ENCODE data around the gene FGF13.

The FGF13 gene

DNA sequence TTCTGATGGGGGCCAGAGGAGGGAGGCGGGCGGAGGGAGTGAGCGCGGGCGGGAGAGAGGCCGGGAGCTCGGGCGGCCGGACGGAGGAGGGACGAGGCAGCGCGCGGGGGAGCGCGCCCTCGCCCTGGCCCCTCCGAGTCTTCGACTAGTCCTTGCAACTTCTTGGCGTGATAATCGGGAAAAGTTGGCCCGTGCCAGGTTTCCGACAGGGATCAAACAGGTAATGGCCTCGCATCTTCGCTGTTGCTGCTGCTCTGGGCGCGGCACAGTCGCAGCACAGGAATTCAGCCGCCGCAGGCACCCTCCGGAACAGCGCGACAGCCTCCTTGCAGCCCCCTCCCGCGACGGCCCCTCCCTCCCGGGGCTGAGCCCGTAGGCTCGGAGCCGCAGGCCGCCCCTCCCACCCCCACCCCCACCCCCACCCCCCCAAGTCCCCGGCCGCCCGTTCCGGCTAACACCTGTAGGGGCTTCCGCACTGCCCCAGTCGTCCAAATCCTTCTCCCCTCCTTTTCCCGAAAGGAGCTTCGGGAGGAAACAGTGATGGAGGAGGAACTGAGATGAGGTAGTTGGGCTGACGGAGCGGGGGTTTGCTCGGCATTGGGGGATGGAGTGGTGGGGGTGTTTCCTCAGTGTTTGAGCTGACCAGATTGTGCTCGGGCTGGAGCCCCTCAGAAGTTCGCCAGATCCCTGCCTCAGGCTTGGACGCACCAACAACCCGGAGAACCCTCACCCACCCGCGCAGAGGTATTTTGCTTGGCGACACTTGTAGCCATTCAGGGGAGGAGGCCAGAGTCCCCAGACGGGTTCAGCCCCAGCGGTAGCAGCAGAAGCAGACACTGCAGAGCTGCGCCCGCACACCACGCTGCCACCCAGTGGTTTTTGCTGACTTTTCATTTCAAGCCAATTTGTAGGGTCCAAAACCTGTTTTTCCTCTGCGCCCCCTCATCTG lies at the start of gene FGF13:
Gene FGF13 (minus strand): TSS at position 319 of the 949 bp plus-strand sequence. CDS start 714 bp downstream, outside the sequence.
- peak; percentile 26 for DNase-seq (ENCODE audit: low spot score)

DNA sequence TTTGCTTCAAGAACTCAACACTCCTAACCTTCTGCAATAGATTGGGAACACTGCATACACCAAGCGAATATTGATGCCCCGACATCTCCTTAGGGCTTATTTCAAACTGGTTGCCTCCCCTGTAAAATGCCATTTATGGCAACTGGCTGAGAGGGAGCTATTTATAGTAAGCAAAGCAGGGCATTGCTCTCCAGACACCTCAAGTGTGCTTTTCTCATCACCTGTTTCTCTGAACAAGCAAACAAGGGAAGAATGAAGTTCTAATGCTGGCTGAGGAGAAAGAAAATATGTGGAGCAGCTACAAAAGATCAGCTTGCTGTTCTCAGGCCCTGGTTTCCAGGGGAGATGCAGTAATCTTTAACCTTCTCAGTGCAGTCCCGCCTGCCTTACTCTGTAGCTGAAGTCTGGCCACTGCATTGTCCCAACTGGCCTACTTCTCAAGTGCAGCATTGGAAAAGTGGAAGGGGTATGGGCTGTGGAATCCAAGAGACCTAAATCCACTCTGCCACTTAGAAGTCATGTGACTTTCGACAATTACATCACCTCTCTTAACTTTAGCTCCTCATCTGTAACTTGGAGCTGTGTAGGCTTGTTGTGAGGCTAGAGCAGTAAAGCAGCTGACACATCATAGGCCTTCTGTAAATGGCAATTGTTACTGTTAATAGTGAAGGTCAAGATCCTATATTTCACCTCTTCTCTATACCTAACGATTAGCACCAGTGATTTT lies 47.9 kb upstream of the FGF13 start:
- no peak for DNase-seq (ENCODE audit: low spot score)

DNA sequence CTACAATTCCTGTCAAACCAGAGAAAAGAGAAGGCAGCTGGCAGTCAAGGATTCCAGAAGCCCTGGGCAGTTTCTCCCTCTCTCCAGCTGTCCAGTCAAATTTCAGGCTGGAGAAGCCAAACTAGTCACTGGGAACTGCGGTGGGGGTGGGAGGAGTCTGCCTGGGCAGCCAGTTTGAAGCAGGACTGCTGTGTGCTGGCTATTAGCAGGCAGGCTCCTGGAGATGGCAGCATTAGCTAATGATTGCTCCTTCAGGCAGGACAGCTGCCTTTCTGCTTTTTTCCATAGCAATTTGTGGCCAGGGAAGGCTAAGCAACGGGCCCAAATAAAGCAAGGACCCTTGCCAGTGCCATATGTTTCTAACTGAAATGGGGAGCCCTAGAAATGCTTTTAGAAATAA lies 44.7 kb upstream of the FGF13 start:
- peak; percentile 79 for DNase-seq (ENCODE audit: low spot score)

DNA sequence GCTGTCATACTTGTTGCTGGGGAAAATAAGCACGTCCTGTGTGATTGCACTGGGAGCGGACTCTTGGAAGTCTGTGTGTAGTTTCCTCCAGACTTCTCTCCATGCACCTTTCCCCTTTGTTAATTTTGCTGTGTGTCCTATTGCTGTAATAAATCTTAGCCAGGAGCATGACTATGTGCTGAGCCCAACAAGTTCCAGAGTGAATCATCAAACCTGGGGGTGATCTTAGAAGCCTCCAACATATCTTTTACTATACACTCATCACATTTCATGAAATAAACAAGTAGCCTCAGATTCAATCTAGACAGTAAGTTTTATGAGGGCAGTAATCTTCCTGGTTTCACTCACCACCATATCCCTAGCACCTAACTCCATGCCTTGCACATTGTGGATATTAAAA lies 43.3 kb upstream of the FGF13 start:
- no peak for DNase-seq (ENCODE audit: low spot score)

DNA sequence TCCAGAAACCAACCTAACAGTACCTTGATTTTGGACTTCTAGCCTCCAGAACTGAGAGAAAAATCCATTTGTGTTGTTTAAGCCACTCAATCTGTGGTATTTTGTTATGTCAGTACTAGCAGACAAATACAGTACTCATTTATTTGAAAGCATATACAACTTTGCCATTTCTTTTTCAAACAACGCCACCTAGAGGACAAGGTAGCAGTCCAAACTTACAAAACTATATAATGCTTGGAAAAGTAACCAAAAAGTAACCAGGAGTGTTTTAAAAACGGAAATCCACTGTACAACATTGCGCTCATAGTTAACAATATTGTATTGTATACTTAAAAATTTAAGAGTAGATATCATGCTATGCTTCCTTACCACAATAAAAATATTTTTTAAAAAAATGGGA lies 37.0 kb upstream of the FGF13 start:
- peak; percentile 20 for DNase-seq (ENCODE audit: low spot score)

DNA sequence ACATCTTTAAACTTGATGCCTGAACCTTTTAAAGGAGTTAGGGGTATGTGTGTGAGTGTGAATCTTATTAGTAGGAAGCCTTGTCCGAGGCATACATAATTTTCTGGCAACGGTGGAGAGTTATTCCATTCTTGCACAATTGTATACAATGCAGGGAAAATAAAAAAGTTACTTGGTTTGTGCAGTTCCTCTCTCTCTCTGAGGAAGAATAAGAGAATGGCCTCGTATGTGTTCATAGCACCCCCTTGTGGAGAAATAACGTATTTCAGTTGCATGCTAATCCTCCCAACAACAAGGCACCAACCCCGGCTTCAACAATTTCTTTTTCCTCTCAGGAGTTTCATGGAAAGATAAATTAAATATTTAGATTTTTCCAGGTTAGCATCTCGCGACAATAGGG lies 33.7 kb upstream of the FGF13 start:
- peak; percentile 61 for DNase-seq (ENCODE audit: low spot score)

DNA sequence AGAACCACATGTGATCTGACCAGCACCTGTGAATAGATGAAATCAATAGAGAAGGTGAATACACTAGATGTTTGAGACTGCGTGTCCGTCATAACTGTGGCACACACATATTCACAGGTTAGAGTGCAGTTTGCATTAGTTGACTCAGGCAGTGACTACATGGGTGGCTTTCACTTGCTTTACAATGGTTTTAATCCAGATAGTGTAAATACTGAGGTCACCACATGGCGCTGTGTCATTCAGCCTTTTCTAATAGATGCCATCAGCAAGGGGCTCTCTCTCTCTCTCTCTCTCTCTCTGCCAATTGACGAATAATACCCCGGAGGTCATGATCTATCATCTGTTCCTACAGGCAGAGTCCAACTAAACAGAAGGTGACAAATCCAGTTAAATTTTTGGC lies 30.7 kb upstream of the FGF13 start:
- no peak for DNase-seq (ENCODE audit: low spot score)

DNA sequence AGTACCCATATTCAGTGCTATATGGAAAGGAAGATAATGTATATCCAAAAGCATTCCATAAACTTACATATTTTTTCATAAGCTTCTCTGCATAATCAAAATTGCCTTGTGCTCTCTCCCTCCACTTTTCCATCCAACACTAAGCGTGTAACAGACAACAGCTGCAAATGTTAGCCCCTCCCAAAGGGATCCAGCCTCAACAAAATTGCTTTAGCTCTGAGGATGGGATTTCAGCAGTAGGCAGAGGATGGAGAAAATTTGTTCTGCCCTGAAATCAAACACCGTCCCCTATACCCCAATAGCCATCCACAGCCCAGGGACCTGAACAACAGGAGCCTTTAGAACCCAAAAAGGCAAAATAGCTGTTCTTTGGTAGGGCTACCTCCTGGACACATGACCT lies 28.8 kb upstream of the FGF13 start:
- no peak for DNase-seq (ENCODE audit: low spot score)

DNA sequence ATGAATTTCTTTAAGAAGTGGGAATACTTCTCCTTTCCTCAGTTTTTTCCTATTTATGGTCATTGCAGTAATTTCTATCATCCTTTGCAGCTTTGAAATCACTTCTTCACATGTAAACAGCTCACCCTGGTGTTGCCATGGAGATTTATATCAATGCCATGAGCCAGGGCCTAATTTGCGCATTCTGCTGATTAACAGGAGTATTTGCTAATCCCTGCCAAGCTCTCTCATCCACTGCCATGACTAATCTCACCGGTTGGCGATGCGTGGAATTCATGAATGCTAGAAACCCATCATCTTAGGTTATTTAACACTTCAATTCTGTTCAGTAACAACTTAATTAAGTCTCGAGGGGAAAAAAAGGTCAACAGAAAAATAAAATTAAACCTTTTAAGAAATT lies 11.8 kb upstream of the FGF13 start:
- no peak for DNase-seq (ENCODE audit: low spot score)

DNA sequence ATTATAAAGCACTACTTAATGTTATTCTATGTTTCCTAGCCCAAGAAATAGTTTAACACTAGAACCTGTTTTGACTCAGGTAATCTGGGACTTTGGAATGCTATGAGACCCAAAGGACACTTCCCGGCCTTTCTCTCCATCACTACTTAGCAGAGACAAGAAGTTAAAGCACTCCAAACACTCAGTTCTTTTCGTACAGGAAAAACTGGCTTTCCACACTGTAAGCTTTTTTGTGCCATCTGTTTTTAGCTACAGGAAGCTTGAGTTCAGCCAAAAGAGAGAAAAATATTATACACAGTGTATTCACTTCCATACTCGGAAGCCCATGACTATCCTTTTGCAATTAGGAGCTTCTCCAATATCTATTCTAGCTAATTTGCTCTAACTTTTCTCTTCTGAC lies 7.9 kb upstream of the FGF13 start:
- DNase-seq (ENCODE audit: low spot score) = no peak

DNA sequence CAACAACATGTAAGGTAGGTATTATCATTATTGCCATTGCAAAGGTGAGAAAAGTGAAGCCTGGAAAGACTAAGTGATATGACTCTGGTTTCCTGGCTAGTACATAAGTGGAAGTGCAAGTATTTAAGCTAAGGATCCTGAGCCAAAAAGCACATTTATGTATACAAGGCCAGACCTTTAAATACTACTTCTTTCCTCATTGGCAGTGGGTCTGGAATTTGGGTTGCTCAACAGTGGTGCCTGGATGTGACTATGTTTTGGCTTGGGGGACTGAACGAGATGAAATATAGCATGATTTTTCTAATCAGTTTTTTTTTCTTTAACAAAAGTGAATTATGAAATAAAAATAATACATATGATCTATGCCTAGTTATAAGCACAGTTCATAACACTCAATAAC lies 7.4 kb upstream of the FGF13 start:
- no peak for DNase-seq (ENCODE audit: low spot score)

DNA sequence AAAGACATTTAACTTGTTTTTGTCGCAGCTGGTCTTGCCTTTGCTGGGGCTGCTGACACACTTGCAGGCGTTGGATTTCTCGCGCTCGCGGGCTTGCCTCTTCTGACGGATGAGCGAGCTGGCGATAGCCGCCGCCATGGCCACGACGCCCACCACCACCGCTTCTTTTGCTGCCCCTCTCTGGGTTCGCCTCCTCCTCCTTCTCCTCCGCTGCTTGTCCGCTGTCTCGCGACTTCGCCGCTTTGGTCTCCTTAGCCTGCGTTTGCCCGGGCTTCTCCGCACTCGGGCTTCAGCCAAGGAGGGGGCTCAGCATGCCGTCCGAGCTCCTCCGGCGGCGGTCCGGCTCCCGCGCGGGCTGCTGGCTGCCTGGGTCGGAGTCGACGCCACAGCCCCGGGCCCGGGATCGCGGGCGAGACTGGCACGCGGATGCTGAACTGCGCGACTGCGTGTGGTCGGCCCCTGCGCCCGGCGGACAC lies 613 bp downstream of the FGF13 start:
- DNase-seq (ENCODE audit: low spot score) = no peak

DNA sequence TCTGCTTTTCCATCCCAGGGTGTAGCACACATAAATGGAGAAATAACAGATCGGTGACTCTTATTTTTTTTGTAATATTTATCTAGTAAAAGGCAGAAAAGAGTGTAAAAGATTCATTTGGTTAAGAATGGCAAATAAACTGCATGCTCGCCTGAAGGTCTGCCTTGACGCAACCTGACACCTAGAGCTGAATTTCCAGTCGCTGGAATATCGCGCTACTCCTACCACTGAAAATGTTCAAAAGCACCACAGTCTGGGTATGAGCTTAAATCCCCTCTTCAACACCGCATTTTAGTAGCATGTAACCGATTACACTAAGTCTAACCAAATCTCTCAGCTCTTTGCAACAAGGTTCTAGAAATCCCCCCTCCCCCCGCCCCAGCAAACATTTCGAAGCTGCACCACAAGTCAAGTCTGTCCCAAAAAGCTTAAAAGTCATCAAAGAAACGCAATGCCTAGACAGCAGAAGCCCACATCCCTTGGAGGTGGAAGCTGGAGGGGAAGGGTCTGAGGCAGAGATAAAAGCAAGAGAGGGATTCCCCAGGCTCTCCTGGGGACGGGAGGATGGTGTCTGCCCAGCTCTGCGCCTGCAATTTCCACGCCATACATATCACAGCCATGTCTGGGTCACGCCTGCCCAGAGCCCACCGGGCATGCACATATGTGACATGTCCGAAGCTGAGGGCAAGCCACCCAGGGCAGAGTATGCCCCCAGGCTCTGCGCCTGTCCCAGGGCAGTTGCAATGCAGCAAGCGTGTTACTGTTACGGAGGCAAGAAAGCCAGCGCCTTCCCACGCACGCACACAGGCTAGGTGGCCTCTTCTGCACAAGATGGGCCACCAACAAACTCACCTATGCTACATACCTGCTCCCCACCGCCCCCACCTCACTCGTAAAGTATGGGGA lies 1.4 kb downstream of the FGF13 start:
- DNase-seq (ENCODE audit: low spot score) = no peak

DNA sequence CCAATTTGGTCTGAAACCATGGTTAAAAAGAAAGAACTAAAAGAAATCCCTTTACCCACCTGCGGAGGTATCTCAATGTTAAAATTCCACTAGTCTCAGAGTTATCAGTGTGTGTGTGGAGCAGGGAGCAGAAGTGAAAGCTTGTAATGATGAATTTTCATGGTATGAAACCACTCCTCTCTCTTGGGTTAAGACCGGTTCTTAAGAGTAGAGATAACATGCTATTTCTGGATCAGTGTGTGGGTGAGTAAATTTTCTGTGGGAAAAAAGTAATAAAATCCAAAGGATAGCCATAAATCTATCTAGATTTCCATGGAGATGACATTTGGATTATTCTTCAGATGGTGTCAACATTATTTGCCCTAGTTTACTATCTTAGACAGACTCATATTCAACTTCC lies 3.2 kb downstream of the FGF13 start:
- no peak for DNase-seq (ENCODE audit: low spot score)

DNA sequence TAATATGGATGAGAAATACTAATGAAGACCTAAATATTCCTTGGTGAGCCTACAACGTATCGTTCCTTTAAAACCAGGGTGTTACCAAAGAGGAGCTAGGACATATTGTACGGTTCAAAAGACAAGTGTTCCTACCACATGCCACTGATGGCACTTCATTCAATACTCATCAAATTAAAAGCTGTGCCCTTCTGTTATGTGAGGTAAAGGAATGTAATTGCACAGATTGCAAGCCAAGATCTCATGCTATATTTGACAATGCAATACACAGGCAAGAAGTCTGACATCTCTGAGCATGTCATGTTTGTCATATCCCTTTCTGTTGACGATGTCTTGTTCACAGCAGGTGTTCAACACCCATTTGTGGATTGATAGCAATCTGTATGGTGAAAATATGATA lies 6.9 kb downstream of the FGF13 start:
- no peak for DNase-seq (ENCODE audit: low spot score)

DNA sequence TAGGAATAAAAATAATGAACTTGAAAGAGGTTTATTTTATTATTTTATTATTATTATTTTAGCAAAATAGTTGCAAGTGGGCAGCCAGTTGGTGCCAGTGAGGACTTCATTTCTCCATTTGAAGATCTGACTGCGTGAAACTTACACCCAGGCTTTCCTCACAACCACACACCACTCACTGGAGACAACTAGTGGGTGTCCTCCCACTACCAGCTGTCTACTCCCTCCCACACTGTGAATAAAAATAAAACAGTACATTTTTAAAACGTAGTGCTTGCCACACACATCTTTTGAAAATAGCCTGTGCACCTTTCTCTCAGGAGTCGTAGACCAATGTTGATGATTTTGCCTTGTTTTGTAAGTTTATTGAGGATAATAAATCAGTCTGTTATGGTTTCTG lies 7.4 kb downstream of the FGF13 start:
- no peak for DNase-seq (ENCODE audit: low spot score)

DNA sequence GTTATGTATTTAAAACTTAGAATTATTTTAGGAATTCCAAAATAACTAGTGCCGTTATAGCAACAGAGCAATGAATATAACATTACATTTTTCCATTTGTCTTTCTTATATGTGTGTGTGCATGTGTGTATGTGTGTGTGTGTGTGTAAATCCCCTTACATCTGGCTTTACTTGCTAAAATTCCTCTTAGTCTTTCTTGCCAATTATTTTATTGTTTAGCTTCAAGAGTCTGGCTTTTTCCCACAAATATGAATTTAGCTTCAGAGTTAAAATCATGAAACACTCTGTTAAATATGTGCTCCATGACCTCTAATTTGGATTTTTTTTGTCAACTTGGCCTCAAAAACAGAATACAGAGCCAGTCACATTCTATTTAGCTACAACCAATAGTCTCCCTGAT lies 18.9 kb downstream of the FGF13 start:
- DNase-seq (ENCODE audit: low spot score) = no peak

DNA sequence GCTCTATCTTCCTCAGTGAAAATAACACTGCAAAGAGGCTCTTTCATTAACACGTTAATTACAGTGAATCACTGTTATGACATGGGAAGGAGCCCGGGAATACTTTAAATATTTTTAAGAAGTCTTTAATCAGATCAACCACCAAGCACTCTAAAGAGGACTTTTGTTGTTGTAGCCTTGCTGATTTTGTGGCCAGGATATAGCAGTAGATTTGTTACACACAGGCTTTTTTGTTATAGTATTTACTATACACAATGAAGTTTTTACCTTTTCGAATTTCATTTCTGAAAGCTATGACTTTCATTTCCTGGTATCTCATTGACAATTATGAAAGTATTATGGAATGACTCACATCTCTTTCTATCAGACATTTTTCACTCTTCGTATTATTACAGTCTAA lies 20.3 kb downstream of the FGF13 start:
- no peak for DNase-seq (ENCODE audit: low spot score)

DNA sequence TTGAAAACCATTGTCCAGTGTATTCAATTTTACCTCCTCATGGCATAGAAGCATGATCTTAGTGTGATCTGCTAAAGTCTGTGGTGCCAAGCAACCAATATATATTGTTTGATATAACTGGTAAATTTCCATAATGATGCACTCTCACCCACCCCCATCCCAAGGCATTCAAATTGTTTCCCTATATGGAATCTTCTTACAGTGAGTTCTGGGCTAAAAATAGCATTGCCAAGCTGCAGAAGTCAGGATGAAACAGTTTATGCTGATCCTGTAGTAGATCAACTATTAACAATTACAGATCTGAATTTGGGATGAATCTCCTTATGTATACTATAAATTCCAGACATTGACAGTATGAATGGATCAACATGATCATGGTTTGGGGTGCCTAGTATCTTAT lies 20.9 kb downstream of the FGF13 start:
- no peak for DNase-seq (ENCODE audit: low spot score)

DNA sequence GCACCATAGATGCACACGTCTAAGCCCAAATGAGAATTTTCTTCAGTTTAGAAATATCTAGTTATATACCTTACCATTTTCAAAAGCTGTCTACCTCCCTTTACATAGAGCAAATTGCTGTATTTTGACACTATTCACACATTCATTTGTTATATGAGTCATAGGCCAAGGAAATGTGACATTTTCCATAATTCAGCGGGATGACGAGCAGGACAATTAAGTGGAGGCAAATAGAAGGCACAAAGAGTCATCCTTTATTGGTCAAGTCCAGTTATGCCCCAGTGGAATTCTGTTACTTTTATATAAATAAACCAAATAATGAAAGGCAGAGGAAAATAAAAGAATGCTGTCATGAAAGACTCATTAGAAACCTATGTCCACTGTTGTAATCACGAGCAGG lies 27.9 kb downstream of the FGF13 start:
- DNase-seq (ENCODE audit: low spot score) = no peak

DNA sequence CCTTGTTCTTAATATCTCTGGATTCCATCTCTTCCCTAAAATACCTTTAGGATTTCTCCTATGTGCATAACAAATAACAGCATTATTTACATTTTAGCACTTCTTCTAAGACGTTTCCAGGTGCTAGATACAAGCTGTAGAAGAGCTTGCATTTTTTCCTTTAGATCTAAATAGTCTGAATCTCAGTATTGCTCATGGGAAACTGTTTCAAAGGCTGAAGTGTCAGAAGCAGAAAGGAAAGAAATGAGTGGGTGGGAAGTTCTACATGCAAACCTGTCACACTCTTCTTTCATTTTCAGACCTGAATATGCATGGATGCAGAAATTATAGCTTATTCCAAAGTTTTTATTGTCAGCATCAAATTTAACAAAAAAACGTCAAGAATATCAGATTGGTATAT lies 41.8 kb downstream of the FGF13 start:
- DNase-seq (ENCODE audit: low spot score) = no peak

DNA sequence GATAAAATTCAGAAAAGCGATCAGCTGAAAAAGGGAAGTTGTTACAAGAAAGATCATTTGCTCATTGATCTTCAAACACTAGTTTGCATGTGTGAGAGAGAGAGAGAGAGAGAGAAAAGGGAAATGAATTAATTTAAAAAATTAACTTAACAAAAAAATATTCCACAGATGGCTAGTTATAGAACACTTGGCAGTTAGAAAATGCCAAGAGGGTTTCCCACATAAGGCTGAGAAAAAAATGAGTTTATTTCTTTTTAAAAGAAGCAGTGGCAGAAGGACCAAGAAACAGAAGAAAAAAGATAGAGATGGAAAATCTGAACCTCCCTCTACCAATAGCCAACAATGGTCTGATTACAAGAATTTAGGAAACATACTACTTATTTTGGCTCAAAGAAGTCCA lies 47.1 kb downstream of the FGF13 start:
- DNase-seq (ENCODE audit: low spot score) = no peak
